GM13977 (cell line): ENCODE results near the gene SRRM3.
"Not testable (repeated sequence)": the region's sequence is repeated elsewhere in the genome, so short reads cannot be mapped to it uniquely, and the experiment has no call there.

ENCODE experiments used
- DNase-seq: peaks from one replicate; pipeline ENCODE4 v3.0.0; 2012; ENCODE audit warnings: low spot score
- CTCF ChIP-seq: IDR thresholded peaks from 2 replicates; pipeline ENCODE4 v1.5.1; 2012; ENCODE audit warnings: mild to moderate bottlenecking, control low read depth; ENCODE audit not compliant: insufficient read depth; ENCODE audit errors: extremely low read depth, missing control alignments
- in situ Hi-C: fragments of 300-500 bp; cut with MboI; formaldehyde crosslinking; loops from one replicate; pipeline ENCODE4 v1.12.0; 2022; ENCODE audit warnings: low sequenced_read_pairs, low pct_unique_long_range_greater_than_20kb, mixed read lengths, inconsistent platforms; ENCODE audit not compliant: unreplicated experiment

Gene SRRM3

GRCh38 chr7:76310102-76310957 lies 108.6 kb downstream of the SRRM3 start:
- no peak for TF ChIP-seq CTCF
- in situ Hi-C loops, result no loop called here
- no peak for DNase-seq

GRCh38 chr7:76311838-76312237 lies 110.1 kb downstream of the SRRM3 start:
- in situ Hi-C loops, DNase-seq: not testable (repeated sequence)

- in situ Hi-C loops, result no loop called here
These were observed 112.5 kb downstream of the SRRM3 start for GRCh38 chr7:76314042-76314721.

GRCh38 chr7:76314740-76315139 lies 113.0 kb downstream of the SRRM3 start:
- in situ Hi-C loops, DNase-seq: not testable (repeated sequence)

More at GRCh38 chr7:76314042-76314721, 112.5 kb downstream of the SRRM3 start:
- peak; percentile 100 for TF ChIP-seq CTCF
- DNase-seq, result peak; percentile 93

GRCh38 chr7:76315364-76315763 lies 113.7 kb downstream of the SRRM3 start:
- DNase-seq, result no peak
- in situ Hi-C loops, result no loop called here

GRCh38 chr7:76316984-76317781 lies 115.5 kb downstream of the SRRM3 start:
- in situ Hi-C loops, result no loop called here
- no peak for TF ChIP-seq CTCF

More at GRCh38 chr7:76315364-76315763, 113.7 kb downstream of the SRRM3 start:
- TF ChIP-seq CTCF, result peak; percentile 21

GRCh38 chr7:76317782-76318487 lies 116.2 kb downstream of the SRRM3 start:
- TF ChIP-seq CTCF, result no peak
- peak; percentile 98 for DNase-seq
- in situ Hi-C loops, result no loop called here

More at GRCh38 chr7:76316984-76317781, 115.5 kb downstream of the SRRM3 start:
- DNase-seq, result no peak
